OCI-LY1 (cell line): ENCODE measurements around the gene PNLIPRP2.

Source experiments
- H2AFZ ChIP-seq: fragments of 200-600 bp; sonication (generic), shearing (Covaris generic); 2 replicates; pipeline ENCODE4 v1.6.0; 2014; ENCODE audit warnings: antibody characterized with exemption, mild to moderate bottlenecking, low read length
- H3F3A ChIP-seq: fragments of 200-600 bp; sonication (generic), shearing (Covaris generic); 2 replicates; pipeline ENCODE4 v1.6.0; 2014; ENCODE audit warnings: mild to moderate bottlenecking, antibody characterized with exemption, low read length, moderate library complexity; ENCODE audit not compliant: insufficient read depth
- H3K27ac ChIP-seq: fragments of 200-600 bp; sonication (generic); 2 replicates; pipeline ENCODE4 v1.5.1; 2014; ENCODE audit warnings: low read length, mixed run types, mild to moderate bottlenecking, low read depth; ENCODE audit not compliant: poor library complexity, severe bottlenecking
- H3K27me3 ChIP-seq: fragments of 200-600 bp; sonication (generic); 2 replicates; pipeline ENCODE4 v1.6.0; 2014; ENCODE audit warnings: antibody characterized with exemption, mild to moderate bottlenecking, low read length, moderate library complexity; ENCODE audit not compliant: insufficient read depth
- H3K36me3 ChIP-seq: fragments of 200-600 bp; sonication (generic); 2 replicates; pipeline ENCODE4 v1.6.1; 2014; ENCODE audit warnings: mild to moderate bottlenecking, antibody characterized with exemption, low read length, moderate library complexity, mixed read lengths; ENCODE audit not compliant: insufficient read depth
- H3K4me1 ChIP-seq: fragments of 200-600 bp; sonication (generic); 2 replicates; pipeline ENCODE4 v1.5.1; 2014; ENCODE audit warnings: mild to moderate bottlenecking, low read length, moderate library complexity; ENCODE audit not compliant: insufficient read depth, severe bottlenecking
- H3K4me2 ChIP-seq: fragments of 200-600 bp; sonication (generic), shearing (Covaris generic); 2 replicates; pipeline ENCODE4 v1.6.1; 2014; ENCODE audit warnings: low read length
- H3K4me3 ChIP-seq: fragments of 200-600 bp; sonication (generic); 2 replicates; pipeline ENCODE4 v1.5.1; 2014; ENCODE audit warnings: low read length, low read depth, mild to moderate bottlenecking, mixed read lengths; ENCODE audit not compliant: poor library complexity, severe bottlenecking
- H3K79me2 ChIP-seq: fragments of 200-600 bp; shearing (Covaris generic); 2 replicates; pipeline ENCODE4 v1.6.1; 2016; ENCODE audit warnings: mixed run types, low read length, mixed read lengths; ENCODE audit not compliant: insufficient read depth
- H3K9ac ChIP-seq: fragments of 200-600 bp; sonication (generic), shearing (Covaris generic); 2 replicates; pipeline ENCODE4 v1.6.1; 2014; ENCODE audit warnings: mild to moderate bottlenecking, low read length, mixed read lengths
- H3K9me2 ChIP-seq: fragments of 200-600 bp; sonication (generic), shearing (Covaris generic); 2 replicates; pipeline ENCODE4 v1.6.1; 2014; ENCODE audit warnings: low read depth, mild to moderate bottlenecking, low read length, mixed read lengths
- H3K9me3 ChIP-seq: fragments of 200-600 bp; shearing (Covaris generic); 2 replicates; pipeline ENCODE4 v1.6.1; 2014; ENCODE audit warnings: low read length, mixed read lengths
- H4K20me1 ChIP-seq: fragments of 200-600 bp; sonication (generic), shearing (Covaris generic); 2 replicates; pipeline ENCODE4 v1.6.0; 2016; ENCODE audit warnings: mild to moderate bottlenecking, low read length; ENCODE audit not compliant: insufficient read depth
- EZH2 ChIP-seq: fragments of 200-600 bp; sonication (generic), shearing (Covaris generic); IDR thresholded peaks from 2 replicates; pipeline ENCODE4 v1.8.0; 2017; ENCODE audit warnings: borderline replicate concordance, mixed run types, mild to moderate bottlenecking, antibody characterized with exemption, low read length, moderate library complexity, mixed read lengths
- TF ChIP-seq, protein P1 (sequence below): fragments of 200-600 bp; sonication (generic), shearing (Covaris generic); IDR thresholded peaks from 2 replicates; pipeline ENCODE4 v1.5.1; 2017; ENCODE audit warnings: mild to moderate bottlenecking, antibody characterized with exemption, low read length, moderate library complexity, mixed read lengths

Gene PNLIPRP2

DNA sequence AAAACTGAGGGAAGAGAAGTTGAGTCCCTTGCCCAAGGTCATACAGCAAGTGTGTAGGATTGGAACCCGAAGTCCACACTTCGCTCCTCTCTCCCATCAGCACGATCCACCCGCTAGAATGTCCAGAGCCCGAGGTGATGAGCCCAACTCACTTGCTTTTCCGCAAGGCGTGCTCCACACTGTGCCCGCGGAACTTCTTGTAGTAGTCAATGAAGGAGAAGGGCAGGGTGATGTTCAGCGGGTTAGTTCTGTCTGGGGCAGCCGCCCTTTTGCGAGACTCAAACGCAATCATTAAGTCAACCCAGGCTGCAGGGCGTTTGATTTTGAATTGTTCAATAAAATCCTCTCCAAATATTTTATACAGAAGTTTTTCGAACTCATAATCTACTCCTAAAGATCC is 58.6 kb downstream of the PNLIPRP2 start:
- no peak overlapping the region for H2AFZ ChIP-seq
- no peaks in the 10 kb centered on the region for H3K36me3 ChIP-seq
- no peaks in the 10 kb centered on the region for H3K27me3 ChIP-seq
- no peaks in the 10 kb centered on the region for H4K20me1 ChIP-seq
- H3F3A ChIP-seq = no peaks in the 10 kb centered on the region
- H3K79me2 ChIP-seq = no peaks in the 10 kb centered on the region
- H3K9ac ChIP-seq = no peak overlapping the region
- no peak overlapping the region for H3K4me2 ChIP-seq
- TF ChIP-seq, protein P1, sequence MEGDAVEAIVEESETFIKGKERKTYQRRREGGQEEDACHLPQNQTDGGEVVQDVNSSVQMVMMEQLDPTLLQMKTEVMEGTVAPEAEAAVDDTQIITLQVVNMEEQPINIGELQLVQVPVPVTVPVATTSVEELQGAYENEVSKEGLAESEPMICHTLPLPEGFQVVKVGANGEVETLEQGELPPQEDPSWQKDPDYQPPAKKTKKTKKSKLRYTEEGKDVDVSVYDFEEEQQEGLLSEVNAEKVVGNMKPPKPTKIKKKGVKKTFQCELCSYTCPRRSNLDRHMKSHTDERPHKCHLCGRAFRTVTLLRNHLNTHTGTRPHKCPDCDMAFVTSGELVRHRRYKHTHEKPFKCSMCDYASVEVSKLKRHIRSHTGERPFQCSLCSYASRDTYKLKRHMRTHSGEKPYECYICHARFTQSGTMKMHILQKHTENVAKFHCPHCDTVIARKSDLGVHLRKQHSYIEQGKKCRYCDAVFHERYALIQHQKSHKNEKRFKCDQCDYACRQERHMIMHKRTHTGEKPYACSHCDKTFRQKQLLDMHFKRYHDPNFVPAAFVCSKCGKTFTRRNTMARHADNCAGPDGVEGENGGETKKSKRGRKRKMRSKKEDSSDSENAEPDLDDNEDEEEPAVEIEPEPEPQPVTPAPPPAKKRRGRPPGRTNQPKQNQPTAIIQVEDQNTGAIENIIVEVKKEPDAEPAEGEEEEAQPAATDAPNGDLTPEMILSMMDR = no peak
- no peak for TF ChIP-seq EZH2
- no peaks in the 10 kb centered on the region for H3K4me1 ChIP-seq
- no peaks in the 10 kb centered on the region for H3K9me2 ChIP-seq
- H3K9me3 ChIP-seq = no peaks in the 10 kb centered on the region
- no peak overlapping the region for H3K4me3 ChIP-seq
- no peak overlapping the region for H3K27ac ChIP-seq

DNA sequence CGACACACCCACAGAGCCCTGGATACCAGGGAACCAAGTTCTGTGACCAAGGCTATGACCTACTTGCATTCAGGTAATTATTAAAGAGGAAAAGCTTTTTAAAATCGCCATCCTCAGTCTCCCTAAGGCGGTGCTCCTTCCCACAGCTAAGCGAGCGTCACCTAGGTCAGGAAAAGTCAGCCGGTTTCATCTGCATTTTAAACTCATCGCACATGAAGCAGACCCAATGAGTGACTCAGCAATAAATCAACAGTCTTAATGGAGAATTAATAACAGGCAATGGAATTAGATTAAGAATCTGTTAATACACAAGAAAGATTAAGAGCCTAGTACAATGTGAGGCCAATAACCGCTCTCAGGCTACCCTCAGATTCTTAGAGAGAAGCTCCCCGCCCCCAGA is 62.4 kb downstream of the PNLIPRP2 start:
- Histone ChIP-seq H3K9me3 (no peaks in the 10 kb centered on the region), H3K79me2 (no peaks in the 10 kb centered on the region), H3K4me1 (no peaks in the 10 kb centered on the region), H2AFZ (no peak overlapping the region), H3K36me3 (no peaks in the 10 kb centered on the region), H3K9me2 (no peaks in the 10 kb centered on the region), H4K20me1 (no peaks in the 10 kb centered on the region), H3K4me2 (no peak overlapping the region), H3K9ac (no peak overlapping the region), H3F3A (no peaks in the 10 kb centered on the region), H3K4me3 (no peak overlapping the region), H3K27ac (no peak overlapping the region), H3K27me3 (no peaks in the 10 kb centered on the region)
- no peak for TF ChIP-seq EZH2
- TF ChIP-seq, protein P1 = no peak

DNA sequence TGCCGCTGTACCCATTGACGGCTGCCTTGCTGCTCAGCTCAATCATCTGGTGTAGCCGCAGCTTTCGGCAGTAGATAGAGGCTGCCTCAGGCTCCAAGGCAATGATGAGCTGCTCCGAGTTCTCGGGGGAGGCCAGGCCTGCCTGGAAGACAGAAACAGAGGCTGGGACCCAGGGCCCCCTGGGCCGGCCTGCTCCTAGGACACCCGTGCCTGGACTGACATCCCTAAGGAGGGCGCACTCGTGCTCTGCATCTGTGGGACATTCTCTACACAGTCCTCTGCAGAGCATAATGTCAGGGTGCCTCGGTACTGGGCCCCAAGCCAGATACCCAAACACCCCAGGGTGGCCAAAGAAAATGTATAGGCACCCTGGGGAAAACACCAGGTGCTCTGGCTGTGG is 63.1 kb downstream of the PNLIPRP2 start:
- Histone ChIP-seq H2AFZ (no peak overlapping the region), H3F3A (no peaks in the 10 kb centered on the region), H3K4me2 (no peak overlapping the region), H3K79me2 (no peaks in the 10 kb centered on the region), H3K4me1 (no peaks in the 10 kb centered on the region), H3K27me3 (no peaks in the 10 kb centered on the region), H3K36me3 (no peaks in the 10 kb centered on the region), H3K4me3 (no peak overlapping the region), H3K9me3 (no peaks in the 10 kb centered on the region), H3K27ac (no peak overlapping the region), H3K9me2 (no peaks in the 10 kb centered on the region), H4K20me1 (no peaks in the 10 kb centered on the region), H3K9ac (no peak overlapping the region)
- TF ChIP-seq EZH2 = no peak
- TF ChIP-seq, protein P1 = no peak
